ENCODE results near the gene SOX6. TPM values are rescaled to one million over a fixed set of nuclear protein-coding genes. Genes with fewer than 3 reads are reported as not detected.

SOX6 gene
- total and polyA plus RNA-seq, 2 of the 13 experiments (the other 11 are each of a cell fraction or from before 2014, with no cell fraction given): 2.6 to 11.2 TPM

DNA sequence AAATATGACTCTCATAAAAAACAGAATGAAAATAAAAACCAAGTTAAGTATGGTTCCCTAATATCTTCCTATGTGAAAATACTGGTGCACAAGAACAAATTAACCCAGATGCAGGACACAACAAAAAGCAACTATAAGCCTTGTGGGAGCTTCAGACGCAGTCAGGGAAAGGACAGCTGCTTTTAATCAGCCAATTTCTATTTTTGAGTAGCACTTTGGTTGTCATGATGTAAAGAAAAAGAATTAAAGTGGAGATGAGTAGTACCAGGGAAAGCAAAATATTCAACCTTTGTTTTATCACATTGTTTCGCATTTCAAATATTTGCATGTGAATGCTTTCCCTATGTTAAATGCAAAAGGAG is 339.9 kb downstream of the SOX6 start:
- CTCF ChIA-PET (ENCODE audit: low intra/inter-chr PET ratio, low total read pairs): no interaction called here
- DNase-seq (ENCODE audit: low spot score) (no peak), FAIRE-seq (no peak), ATAC-seq (no peak)
- in situ Hi-C loops (cut with HindIII; ENCODE audit: extremely low pct_ligation_motif_present, low pct_unique_long_range_greater_than_20kb) (no loop called here), intact Hi-C loops (cut with micrococcal nuclease; ENCODE audit: unreplicated experiment) (no loop called here)
- Histone ChIP-seq H3K4me3 (replicated peaks in 1 of 3; ENCODE audit: insufficient read depth in 1 of 3, low read depth in 2 of 3, low read length in 3 of 3) (no peak overlapping the region), H3K27me3 (ENCODE audit: control insufficient read depth in 1 of 2, insufficient read depth in 2 of 2, low read length in 2 of 2) (0 out of 5 replicates have a peak, but pooled peaks cover 0 to 4% of the 10 kb centered on the region in 2 experiments), H3K4me2 (ENCODE audit: low read depth, low read length) (no peak overlapping the region), H3K36me3 (replicated peaks in 1 of 2; ENCODE audit: control insufficient read depth in 1 of 2, insufficient read depth in 2 of 2, low read length in 2 of 2) (no peaks in the 10 kb centered on the region), H3K79me2 (ENCODE audit: insufficient read depth, low read length) (no peaks in the 10 kb centered on the region), H3K9ac (ENCODE audit: insufficient read depth, low read depth, low read length) (no peak overlapping the region), H3K9me3 (ENCODE audit: low read length) (no peaks in the 10 kb centered on the region), H3K4me1 (ENCODE audit: insufficient read depth, low read length) (no peaks in the 10 kb centered on the region), H4K20me1 (ENCODE audit: insufficient read depth, low read length) (no peaks in the 10 kb centered on the region), H2AFZ (ENCODE audit: low read length) (no peak overlapping the region), H3K27ac (ENCODE audit: extremely low read length, insufficient read depth, low read length) (no peak overlapping the region)
- POLR2A ChIA-PET: no interaction called here
- WGBS (ENCODE audit: low lambda C conversion rate): 58% methylated on average over 2 of the region's 2 CpGs
- BruUV-seq (replicated peaks): no TSS peak
- TF ChIP-seq E2F5 (CRISPR knock-in tag; conservative IDR thresholded peaks at IDR 0.05): no peak
- TF ChIP-seq ZNF331 (CRISPR knock-in tag; IDR thresholded peaks at IDR 0.05): no peak
- TF ChIP-seq ZNF781 (CRISPR knock-in tag; IDR thresholded peaks at IDR 0.05; ENCODE audit: borderline replicate concordance, not compliant biosample characterization): no peak
- no peak for TF ChIP-seq HDAC6 (IDR thresholded peaks at IDR 0.05; ENCODE audit: low read depth, low read length)
- TF ChIP-seq ZBTB21 (CRISPR knock-in tag; IDR thresholded peaks at IDR 0.05): no peak
- TF ChIP-seq ZIK1 (CRISPR knock-in tag; IDR thresholded peaks at IDR 0.05; ENCODE audit: borderline replicate concordance, low read depth): no peak
- no peak for TF ChIP-seq MEF2D (CRISPR knock-in tag; IDR thresholded peaks at IDR 0.05)
- no peak for TF ChIP-seq RNF2 (conservative IDR thresholded peaks at IDR 0.05; ENCODE audit: low read depth)
- no peak for TF ChIP-seq NAIF1 (CRISPR knock-in tag; IDR thresholded peaks at IDR 0.05; ENCODE audit: borderline replicate concordance)
- TF ChIP-seq ZNF761 (CRISPR knock-in tag; conservative IDR thresholded peaks at IDR 0.05): no peak
- TF ChIP-seq AKAP8 (CRISPR knock-in tag; IDR thresholded peaks at IDR 0.05): no peak
